SK-N-SH (cell line): Measurements from ENCODE around the gene SCO2. TPM values are rescaled to one million over a fixed set of nuclear protein-coding genes. Genes with fewer than 3 reads are reported as not detected.

Experiments used
- CTCF ChIA-PET: fragments of 300-600, 350-600 bp; formaldehyde crosslinking; extraction: SDS; loops from one replicate; lab custom pipeline; 2021; lab: Yijun Ruan, JAX
- POLR2A ChIA-PET: fragments of 350-600 bp; sonication (Branson Sonifier 250); formaldehyde crosslinking; extraction: SDS; loops from one replicate; lab custom pipeline; 2020; ENCODE audit warnings: antibody characterized with exemption, inconsistent platforms; lab: Yijun Ruan, JAX
- DNase-seq: peaks from one replicate; pipeline ENCODE4 v3.0.0; 2012
- H2AFZ ChIP-seq: fragments of 200-600 bp; sonication (generic); 2 replicates; pipeline ENCODE4 v1.8.1; 2016; ENCODE audit warnings: antibody characterized with exemption, mild to moderate bottlenecking, low read depth
- H3F3A ChIP-seq: fragments of 200-600 bp; sonication (generic); replicated peaks from 2 replicates; pipeline ENCODE3; 2016; ENCODE audit warnings: antibody characterized with exemption, mild to moderate bottlenecking; ENCODE audit not compliant: insufficient read depth
- H3K27ac ChIP-seq, 2 experiments: fragments of 200-500 bp in 1 of 2; fragments of 200-600 bp in 1 of 2; sonication (Bioruptor generic) in 1 of 2; sonication (generic), shearing (Covaris generic) in 1 of 2; 2 replicates each; pipeline versions ENCODE4 v1.5.1 to v1.6.1; 2014 to 2016; ENCODE audit warnings: low read depth in 2 of 2, inconsistent platforms in 1 of 2, low read length in 1 of 2, mild to moderate bottlenecking in 1 of 2, mixed read lengths in 1 of 2
- H3K27me3 ChIP-seq: fragments of 200-600 bp; sonication (generic), shearing (Covaris generic); 2 replicates; pipeline ENCODE4 v1.6.1; 2016; ENCODE audit warnings: mixed run types; ENCODE audit not compliant: insufficient read depth
- H3K36me3 ChIP-seq, 2 experiments: fragments of 200-500 bp in 1 of 2; fragments of 200-600 bp in 1 of 2; sonication (Bioruptor generic) in 1 of 2; sonication (generic) in 1 of 2; replicated peaks in 1 of 2; 2 replicates each; pipeline versions ENCODE3 to v1.5.1; 2014 to 2016; ENCODE audit warnings: low read length in 1 of 2, mild to moderate bottlenecking in 1 of 2; ENCODE audit not compliant: insufficient read depth in 2 of 2, control insufficient read depth in 1 of 2
- H3K4me1 ChIP-seq, 2 experiments: fragments of 200-500 bp in 1 of 2; fragments of 200-600 bp in 1 of 2; sonication (Bioruptor generic) in 1 of 2; sonication (generic), shearing (Covaris generic) in 1 of 2; 2 replicates each; pipeline versions ENCODE4 v1.5.1 to v1.6.1; 2014 to 2016; ENCODE audit warnings: low read depth in 1 of 2, low read length in 1 of 2, mixed run types in 1 of 2; ENCODE audit not compliant: insufficient read depth in 2 of 2, control insufficient read depth in 1 of 2
- H3K4me2 ChIP-seq: fragments of 200-600 bp; sonication (generic), shearing (Covaris generic); 2 replicates; pipeline ENCODE4 v1.6.1; 2017; ENCODE audit warnings: mixed run types
- H3K4me3 ChIP-seq, 2 experiments: fragments of 200-500 bp in 1 of 2; fragments of 200-600 bp in 1 of 2; sonication (Bioruptor generic) in 1 of 2; sonication (generic), shearing (Covaris generic) in 1 of 2; 2 replicates each; pipeline versions ENCODE4 v1.5.1 to v1.8.1; 2014 to 2016; ENCODE audit warnings: low read depth in 2 of 2, inconsistent platforms in 1 of 2, low read length in 1 of 2, mild to moderate bottlenecking in 1 of 2, mixed read lengths in 1 of 2, moderate library complexity in 1 of 2
- H3K79me2 ChIP-seq: fragments of 200-600 bp; sonication (generic); 2 replicates; pipeline ENCODE4 v1.8.1; 2017; ENCODE audit warnings: mild to moderate bottlenecking; ENCODE audit not compliant: insufficient read depth
- H3K9ac ChIP-seq: fragments of 200-600 bp; sonication (generic); 2 replicates; pipeline ENCODE4 v1.6.1; 2017; ENCODE audit warnings: mixed run types
- H3K9me2 ChIP-seq: fragments of 200-600 bp; sonication (generic); 2 replicates; pipeline ENCODE4 v1.6.1; 2017; ENCODE audit warnings: mixed run types
- H3K9me3 ChIP-seq: fragments of 200-600 bp; sonication (generic); 2 replicates; pipeline ENCODE4 v1.6.1; 2017; ENCODE audit warnings: mixed run types, mild to moderate bottlenecking, moderate library complexity
- H4K20me1 ChIP-seq: fragments of 200-600 bp; sonication (generic); 2 replicates; pipeline ENCODE4 v1.6.1; 2017; ENCODE audit warnings: mild to moderate bottlenecking, mixed run types; ENCODE audit not compliant: insufficient read depth
- ELF1 ChIP-seq: IDR thresholded peaks from 2 replicates; pipeline ENCODE4 v1.4.0; 2012
- EP300 ChIP-seq, 2 experiments: IDR thresholded peaks; 2 replicates each; pipeline versions ENCODE4 v1.4.0 to v1.6.1; 2012; ENCODE audit warnings: borderline replicate concordance in 1 of 2, low read depth in 1 of 2, low read length in 1 of 2
- EZH2phosphoT487 ChIP-seq: fragments of 200-600 bp; sonication (generic); IDR thresholded peaks from 2 replicates; pipeline ENCODE4 v1.6.1; 2017; ENCODE audit warnings: low read depth, mixed run types, mild to moderate bottlenecking, antibody characterized with exemption, moderate library complexity, borderline replicate concordance
- FOXJ3 ChIP-seq: sonication (generic); formaldehyde crosslinking; IDR thresholded peaks from 2 replicates; pipeline ENCODE4 v1.5.1; 2020; ENCODE audit warnings: mild to moderate bottlenecking, missing genetic modification reagents
- GATA2 ChIP-seq: sonication (generic); formaldehyde crosslinking; IDR thresholded peaks from 2 replicates; pipeline ENCODE4 v1.5.0; 2020; ENCODE audit warnings: mild to moderate bottlenecking, missing genetic modification reagents
- MEF2A ChIP-seq: IDR thresholded peaks from 2 replicates; pipeline ENCODE4 v1.4.0; 2012; ENCODE audit warnings: low read depth, borderline replicate concordance
- MXI1 ChIP-seq: IDR thresholded peaks from 2 replicates; pipeline ENCODE4 v1.6.1; 2012; ENCODE audit warnings: mild to moderate bottlenecking, low read depth, low read length, improper control_type of control experiment
- NRF1 ChIP-seq: IDR thresholded peaks from 2 replicates; pipeline ENCODE4 v1.6.1; 2012; ENCODE audit warnings: low read depth, mild to moderate bottlenecking, low read length
- POLR2AphosphoS5 ChIP-seq: IDR thresholded peaks from 2 replicates; pipeline ENCODE4 v1.6.1; 2012; ENCODE audit warnings: low read depth, low read length
- RAD21 ChIP-seq: IDR thresholded peaks from 2 replicates; pipeline ENCODE4 v1.6.1; 2012; ENCODE audit warnings: mild to moderate bottlenecking, low read length
- RCOR1 ChIP-seq: fragments of 150-350 bp; IDR thresholded peaks from 2 replicates; pipeline ENCODE4 v1.6.1; 2017; ENCODE audit warnings: antibody characterized with exemption, low read length
- SIN3A ChIP-seq: IDR thresholded peaks from 2 replicates; pipeline ENCODE4 v1.6.1; 2012; ENCODE audit warnings: low read depth, mild to moderate bottlenecking, low read length, moderate library complexity, borderline replicate concordance
- SMC3 ChIP-seq: IDR thresholded peaks from 2 replicates; pipeline ENCODE4 v1.6.1; 2012; ENCODE audit warnings: low read depth, low read length, improper control_type of control experiment
- TAF1 ChIP-seq: IDR thresholded peaks from 2 replicates; pipeline ENCODE4 v1.6.1; 2012; ENCODE audit warnings: low read depth, mild to moderate bottlenecking, low read length, moderate library complexity, borderline replicate concordance
- TCF12 ChIP-seq: IDR thresholded peaks from 2 replicates; pipeline ENCODE4 v1.4.0; 2012
- YY1 ChIP-seq: IDR thresholded peaks from 2 replicates; pipeline ENCODE4 v1.4.0; 2012; ENCODE audit warnings: low read depth, mild to moderate bottlenecking
- WGBS: methylation state at CpG from one replicate; pipeline ENCODE4 v1.1.6; 2017; ENCODE audit warnings: low lambda C conversion rate; 5-methylcytosine and 5-hydroxymethylcytosine counted together
- polyA plus RNA-seq, 3 experiments: library from polyadenylated mRNA; depleted of rRNA; stranded (reverse); fragments of >200 nt; gene quantifications; 2 replicates each; pipeline ENCODE4 v1.2.3, GENCODE V29; 2012
- TF ChIP-seq, protein P1 (sequence below): IDR thresholded peaks from 2 replicates; pipeline ENCODE4 v1.4.0; 2012; ENCODE audit warnings: low read depth
- TF ChIP-seq, protein P2 (sequence below): fragments of 150-350 bp; IDR thresholded peaks from 2 replicates; pipeline ENCODE4 v1.6.1; 2016; ENCODE audit warnings: mild to moderate bottlenecking, low read depth, low read length
- TF ChIP-seq, protein P3 (sequence below): IDR thresholded peaks from 2 replicates; pipeline ENCODE4; 2012
- TF ChIP-seq, protein P4 (sequence below): IDR thresholded peaks from 2 replicates; pipeline ENCODE4 v1.6.1; 2012; ENCODE audit warnings: mild to moderate bottlenecking, low read depth, low read length, moderate library complexity

The SCO2 gene
- polyA plus RNA-seq, 1 of the 3 experiments (the other 2 are of a cell fraction), result 4.0 TPM

DNA sequence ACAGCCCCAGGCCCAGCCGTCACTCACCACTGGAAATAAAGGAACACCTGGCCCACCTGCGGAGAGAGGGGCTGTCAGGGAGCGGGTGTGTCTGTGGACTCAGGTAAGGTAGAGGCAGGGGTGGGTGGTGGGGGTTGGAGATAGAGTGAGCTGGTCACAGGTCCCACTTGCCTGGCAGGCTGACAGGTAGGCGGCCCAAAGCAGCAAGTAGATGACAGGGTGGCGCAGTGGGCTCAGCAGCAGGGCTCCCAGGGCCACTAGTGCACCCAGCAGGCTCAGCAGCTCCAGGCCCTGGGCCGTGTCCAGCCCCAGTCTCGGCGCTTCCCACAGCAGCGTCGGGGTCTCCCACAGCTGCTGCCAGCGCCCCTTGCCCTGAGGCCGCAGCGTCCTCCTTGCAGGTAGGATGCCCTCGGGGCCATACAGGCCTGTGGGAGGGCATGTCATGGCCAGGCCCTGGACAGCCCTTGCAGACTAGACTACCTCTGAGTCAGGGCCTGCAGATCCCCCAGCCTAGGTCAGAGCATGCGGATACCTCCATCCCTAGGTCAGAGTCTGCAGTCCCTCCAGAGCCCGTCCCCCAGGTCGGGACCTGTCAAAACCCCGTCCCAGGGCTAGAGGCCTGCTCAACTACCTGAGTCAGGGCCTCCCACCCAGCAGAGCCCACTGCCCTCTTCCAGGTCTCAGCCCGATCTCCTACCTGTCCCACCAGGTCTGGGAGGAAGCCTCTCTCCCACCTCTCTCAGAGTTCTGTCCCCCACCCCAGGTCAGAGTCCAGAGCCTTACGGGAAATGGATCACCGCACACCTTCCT lies 18.6 kb downstream of the SCO2 start:
- peak overlapping the region; percentile 75 to 78; a peak in 3 of 4 replicates for H3K27ac ChIP-seq
- peaks cover 60% of the 10 kb centered on the region for H3K79me2 ChIP-seq
- peaks cover 0 to 18% of the 10 kb centered on the region in 2 experiments for H3K36me3 ChIP-seq
- DNase-seq, result no peak
- H3F3A ChIP-seq, result peaks cover 6% of the 10 kb centered on the region
- POLR2A ChIA-PET, result interaction anchor here (1.4 kb wide), 1 partner anchor 17 kb away, joined by 4 read pairs; no protein-coding TSS in a partner anchor
- WGBS, result 27% methylated on average over 8 of the region's 21 CpGs
- CTCF ChIA-PET, result interaction anchor here (0.9 to 1.1 kb wide), 3 partner anchors 9 to 21 kb away, joined by 3 to 5 read pairs (median 4); partner anchors contain the start of gene SCO2
- no peaks in the 10 kb centered on the region for H3K27me3 ChIP-seq
- H3K9me2 ChIP-seq, result no peaks in the 10 kb centered on the region
- peak overlapping the region; percentile 92 for H3K4me2 ChIP-seq
- peaks cover 7 to 14% of the 10 kb centered on the region in 2 experiments; a peak in 3 of 4 replicates for H3K4me1 ChIP-seq
- no peaks in the 10 kb centered on the region for H3K9me3 ChIP-seq
- TF ChIP-seq, protein P1, sequence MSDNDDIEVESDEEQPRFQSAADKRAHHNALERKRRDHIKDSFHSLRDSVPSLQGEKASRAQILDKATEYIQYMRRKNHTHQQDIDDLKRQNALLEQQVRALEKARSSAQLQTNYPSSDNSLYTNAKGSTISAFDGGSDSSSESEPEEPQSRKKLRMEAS, result no peak
- TF ChIP-seq MEF2A, result no peak
- TF ChIP-seq EZH2phosphoT487, result no peak
- no peak for TF ChIP-seq GATA2 (CRISPR knock-in tag)
- TF ChIP-seq RCOR1, result no peak
- TF ChIP-seq ELF1, result no peak
- TF ChIP-seq TCF12, result no peak
- TF ChIP-seq POLR2AphosphoS5, result no peak
- TF ChIP-seq, protein P2, sequence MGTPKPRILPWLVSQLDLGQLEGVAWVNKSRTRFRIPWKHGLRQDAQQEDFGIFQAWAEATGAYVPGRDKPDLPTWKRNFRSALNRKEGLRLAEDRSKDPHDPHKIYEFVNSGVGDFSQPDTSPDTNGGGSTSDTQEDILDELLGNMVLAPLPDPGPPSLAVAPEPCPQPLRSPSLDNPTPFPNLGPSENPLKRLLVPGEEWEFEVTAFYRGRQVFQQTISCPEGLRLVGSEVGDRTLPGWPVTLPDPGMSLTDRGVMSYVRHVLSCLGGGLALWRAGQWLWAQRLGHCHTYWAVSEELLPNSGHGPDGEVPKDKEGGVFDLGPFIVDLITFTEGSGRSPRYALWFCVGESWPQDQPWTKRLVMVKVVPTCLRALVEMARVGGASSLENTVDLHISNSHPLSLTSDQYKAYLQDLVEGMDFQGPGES, result no peak
- TF ChIP-seq RAD21, result no peak
- no peak for TF ChIP-seq SMC3
- no peak for TF ChIP-seq SIN3A
- TF ChIP-seq FOXJ3 (CRISPR knock-in tag), result no peak
- TF ChIP-seq, protein P3, sequence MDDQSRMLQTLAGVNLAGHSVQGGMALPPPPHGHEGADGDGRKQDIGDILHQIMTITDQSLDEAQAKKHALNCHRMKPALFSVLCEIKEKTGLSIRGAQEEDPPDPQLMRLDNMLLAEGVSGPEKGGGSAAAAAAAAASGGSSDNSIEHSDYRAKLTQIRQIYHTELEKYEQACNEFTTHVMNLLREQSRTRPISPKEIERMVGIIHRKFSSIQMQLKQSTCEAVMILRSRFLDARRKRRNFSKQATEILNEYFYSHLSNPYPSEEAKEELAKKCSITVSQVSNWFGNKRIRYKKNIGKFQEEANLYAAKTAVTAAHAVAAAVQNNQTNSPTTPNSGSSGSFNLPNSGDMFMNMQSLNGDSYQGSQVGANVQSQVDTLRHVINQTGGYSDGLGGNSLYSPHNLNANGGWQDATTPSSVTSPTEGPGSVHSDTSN, result no peak
- no peak for TF ChIP-seq NRF1
- TF ChIP-seq EP300 (IDR thresholded peaks at IDR 0.05; ENCODE audit: borderline replicate concordance in 1 of 2, low read depth in 1 of 2, low read length in 1 of 2), result no peak
- TF ChIP-seq TAF1, result no peak
- TF ChIP-seq MXI1, result no peak
- no peak for TF ChIP-seq YY1
- TF ChIP-seq, protein P4, sequence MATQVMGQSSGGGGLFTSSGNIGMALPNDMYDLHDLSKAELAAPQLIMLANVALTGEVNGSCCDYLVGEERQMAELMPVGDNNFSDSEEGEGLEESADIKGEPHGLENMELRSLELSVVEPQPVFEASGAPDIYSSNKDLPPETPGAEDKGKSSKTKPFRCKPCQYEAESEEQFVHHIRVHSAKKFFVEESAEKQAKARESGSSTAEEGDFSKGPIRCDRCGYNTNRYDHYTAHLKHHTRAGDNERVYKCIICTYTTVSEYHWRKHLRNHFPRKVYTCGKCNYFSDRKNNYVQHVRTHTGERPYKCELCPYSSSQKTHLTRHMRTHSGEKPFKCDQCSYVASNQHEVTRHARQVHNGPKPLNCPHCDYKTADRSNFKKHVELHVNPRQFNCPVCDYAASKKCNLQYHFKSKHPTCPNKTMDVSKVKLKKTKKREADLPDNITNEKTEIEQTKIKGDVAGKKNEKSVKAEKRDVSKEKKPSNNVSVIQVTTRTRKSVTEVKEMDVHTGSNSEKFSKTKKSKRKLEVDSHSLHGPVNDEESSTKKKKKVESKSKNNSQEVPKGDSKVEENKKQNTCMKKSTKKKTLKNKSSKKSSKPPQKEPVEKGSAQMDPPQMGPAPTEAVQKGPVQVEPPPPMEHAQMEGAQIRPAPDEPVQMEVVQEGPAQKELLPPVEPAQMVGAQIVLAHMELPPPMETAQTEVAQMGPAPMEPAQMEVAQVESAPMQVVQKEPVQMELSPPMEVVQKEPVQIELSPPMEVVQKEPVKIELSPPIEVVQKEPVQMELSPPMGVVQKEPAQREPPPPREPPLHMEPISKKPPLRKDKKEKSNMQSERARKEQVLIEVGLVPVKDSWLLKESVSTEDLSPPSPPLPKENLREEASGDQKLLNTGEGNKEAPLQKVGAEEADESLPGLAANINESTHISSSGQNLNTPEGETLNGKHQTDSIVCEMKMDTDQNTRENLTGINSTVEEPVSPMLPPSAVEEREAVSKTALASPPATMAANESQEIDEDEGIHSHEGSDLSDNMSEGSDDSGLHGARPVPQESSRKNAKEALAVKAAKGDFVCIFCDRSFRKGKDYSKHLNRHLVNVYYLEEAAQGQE, result no peak
- peak overlapping the region; percentile 96 for H3K9ac ChIP-seq
- peak overlapping the region; percentile 62 to 81 for H3K4me3 ChIP-seq
- no peaks in the 10 kb centered on the region for H4K20me1 ChIP-seq
- peak overlapping the region; percentile 79; the same call in 1 of the 2 replicates for H2AFZ ChIP-seq
